PC-3 (cell line): ENCODE data around the gene PCNT. TPM values are rescaled to one million over a fixed set of nuclear protein-coding genes. Genes with fewer than 3 reads are reported as not detected.

ENCODE experiments used
- ATAC-seq: fragments of 200-7000 bp; cut with Tn5 transposase; 2 replicates; pipeline ENCODE4 v1.9.1; 2020; ENCODE audit warnings: mild to moderate bottlenecking, moderate library complexity
- BruUV-seq: library from RNA; stranded (reverse); fragments of 400-500 nt; replicated peaks from 2 replicates; lab custom pipeline; 2021; lab: Mats Ljungman, UMichigan
- CTCF ChIA-PET: fragments of 300-600 bp; sonication (Branson Sonifier 250); formaldehyde crosslinking; loops from one replicate; lab custom pipeline; 2022; ENCODE audit warnings: antibody characterized with exemption; lab: Charles Lee
- POLR2A ChIA-PET: fragments of 300-600 bp; sonication (Branson Sonifier 250); formaldehyde crosslinking; loops from one replicate; lab custom pipeline; 2022; ENCODE audit warnings: antibody characterized with exemption; ENCODE audit not compliant: unreplicated experiment; lab: Charles Lee
- DNase-seq: peaks from one replicate; pipeline ENCODE4 v3.0.0-alpha.2; 2015
- H2AFZ ChIP-seq: fragments of 300-600 bp; sonication (generic); 2 replicates; pipeline ENCODE4 v1.6.0; 2016; ENCODE audit warnings: antibody characterized with exemption, low read length
- H3F3A ChIP-seq: fragments of 300-600 bp; sonication (generic); one replicate; pipeline ENCODE4 v1.6.0; 2017; ENCODE audit warnings: antibody characterized with exemption, low read length, control low read depth, mild to moderate bottlenecking; ENCODE audit not compliant: unreplicated experiment
- H3K27ac ChIP-seq: fragments of 300-600 bp; sonication (generic); 2 replicates; pipeline ENCODE4 v1.5.1; 2016; ENCODE audit warnings: mild to moderate bottlenecking, low read length
- H3K27me3 ChIP-seq: fragments of 300-600 bp; sonication (generic); 2 replicates; pipeline ENCODE4 v1.6.1; 2016; ENCODE audit warnings: low read length, mixed read lengths
- H3K36me3 ChIP-seq: fragments of 300-600 bp; sonication (generic); 2 replicates; pipeline ENCODE4 v1.6.1; 2016; ENCODE audit warnings: low read depth, mixed run types, low read length, mixed read lengths
- H3K4me1 ChIP-seq: fragments of 300-600 bp; sonication (generic); 2 replicates; pipeline ENCODE4 v1.5.1; 2016; ENCODE audit warnings: low read length; ENCODE audit not compliant: insufficient read depth
- H3K4me2 ChIP-seq: fragments of 300-600 bp; sonication (generic); 2 replicates; pipeline ENCODE4 v1.6.0; 2016; ENCODE audit warnings: low read length
- H3K4me3 ChIP-seq: fragments of 300-600 bp; sonication (generic); 2 replicates; pipeline ENCODE4 v1.5.1; 2016; ENCODE audit warnings: mild to moderate bottlenecking, low read length, mixed read lengths
- H3K79me2 ChIP-seq: fragments of 300-600 bp; sonication (generic); 2 replicates; pipeline ENCODE4 v1.6.1; 2017; ENCODE audit warnings: low read length, mixed read lengths
- H3K9ac ChIP-seq: fragments of 300-600 bp; sonication (generic); 2 replicates; pipeline ENCODE4 v1.6.0; 2016; ENCODE audit warnings: mild to moderate bottlenecking, low read length
- H3K9me2 ChIP-seq: fragments of 300-600 bp; sonication (generic); replicated peaks from 2 replicates; pipeline ENCODE4 v1.6.1; 2016; ENCODE audit warnings: mixed run types, low read length, mixed read lengths
- H3K9me3 ChIP-seq: fragments of 300-600 bp; sonication (generic); 2 replicates; pipeline ENCODE4 v1.6.1; 2016; ENCODE audit warnings: low read length, mixed read lengths
- H4K20me1 ChIP-seq: fragments of 300-600 bp; sonication (generic); 2 replicates; pipeline ENCODE4 v1.6.1; 2016; ENCODE audit warnings: low read length, mixed read lengths
- CTCF ChIP-seq: fragments of 300-600 bp; sonication (generic); conservative IDR thresholded peaks from 2 replicates; pipeline ENCODE4 v1.5.1; 2017; ENCODE audit warnings: antibody characterized with exemption, low read depth, mild to moderate bottlenecking, low read length
- EZH2 ChIP-seq: fragments of 300-600 bp; sonication (generic); IDR thresholded peaks from one replicate; pipeline ENCODE4 v1.6.1; 2017; ENCODE audit warnings: antibody characterized with exemption, mild to moderate bottlenecking, low read length; ENCODE audit not compliant: unreplicated experiment
- EZH2phosphoT487 ChIP-seq: fragments of 300-600 bp; sonication (generic); IDR thresholded peaks from 2 replicates; pipeline ENCODE4 v1.6.1; 2018; ENCODE audit warnings: mild to moderate bottlenecking, antibody characterized with exemption, low read length, borderline replicate concordance
- intact Hi-C: fragments of 100-400 bp; cut with micrococcal nuclease; formaldehyde crosslinking; loops from 2 replicates; pipeline ENCODE4 v1.9.0; 2023
- total RNA-seq: library from RNA; depleted of rRNA; stranded (reverse); fragments of >200 nt; gene quantifications from 2 replicates; pipeline ENCODE4 v1.2.3, GENCODE V29; 2014

Gene PCNT
- total RNA-seq, 1 experiment from 2014 or later: 51.4 TPM

GRCh38 chr21:46452710-46453109 lies 128.8 kb downstream of the PCNT start:
- no peaks in the 10 kb centered on the region for H4K20me1 ChIP-seq
- CTCF ChIA-PET: no interaction called here
- no TSS peak for BruUV-seq
- no peaks in the 10 kb centered on the region for H3F3A ChIP-seq
- no peak overlapping the region for H3K9ac ChIP-seq
- H3K4me1 ChIP-seq: peaks cover 27% of the 10 kb centered on the region
- H3K4me2 ChIP-seq: no peak overlapping the region
- no peaks in the 10 kb centered on the region for H3K9me3 ChIP-seq
- TF ChIP-seq EZH2 (no peak), CTCF (no peak), EZH2phosphoT487 (no peak)
- ATAC-seq (no peak), DNase-seq (no peak)
- H2AFZ ChIP-seq: no peak overlapping the region
- POLR2A ChIA-PET: no interaction called here
- no peak overlapping the region for H3K4me3 ChIP-seq
- peaks cover 22% of the 10 kb centered on the region for H3K36me3 ChIP-seq
- no peak overlapping the region for H3K27ac ChIP-seq
- peaks cover 85% of the 10 kb centered on the region for H3K79me2 ChIP-seq
- intact Hi-C loops: no loop called here
- H3K9me2 ChIP-seq: no peaks in the 10 kb centered on the region
- no peaks in the 10 kb centered on the region for H3K27me3 ChIP-seq

- H3K27ac ChIP-seq: no peak overlapping the region
- no peaks in the 10 kb centered on the region for H4K20me1 ChIP-seq
- no peaks in the 10 kb centered on the region for H3K27me3 ChIP-seq
- peaks cover 28% of the 10 kb centered on the region for H3K4me1 ChIP-seq
- peaks cover 21% of the 10 kb centered on the region for H3K36me3 ChIP-seq
- H3K4me3 ChIP-seq: no peak overlapping the region
- no peak for TF ChIP-seq CTCF
- no peak for TF ChIP-seq EZH2
- TF ChIP-seq EZH2phosphoT487: no peak
- ATAC-seq (no peak), DNase-seq (no peak)
- CTCF ChIA-PET: interaction anchor here (0.6 kb wide), 1 partner anchor 192 kb away, joined by 4 read pairs; no protein-coding TSS in a partner anchor
- H3K4me2 ChIP-seq: no peak overlapping the region
- H3K9ac ChIP-seq: no peak overlapping the region
- no peaks in the 10 kb centered on the region for H3F3A ChIP-seq
- H3K9me2 ChIP-seq: no peaks in the 10 kb centered on the region
- H3K9me3 ChIP-seq: no peaks in the 10 kb centered on the region
- intact Hi-C loops: no loop called here
- no peak overlapping the region for H2AFZ ChIP-seq
- POLR2A ChIA-PET: no interaction called here
- no TSS peak for BruUV-seq
- peaks cover 86% of the 10 kb centered on the region for H3K79me2 ChIP-seq
These were observed 130.2 kb downstream of the PCNT start for GRCh38 chr21:46454142-46454541.

GRCh38 chr21:46454634-46455390 lies 130.9 kb downstream of the PCNT start:
- ChIA-PET POLR2A (no interaction called here), CTCF (interaction anchor here (0.6 kb wide), 2 partner anchors 192 kb away, joined by 3 to 4 read pairs; no protein-coding TSS in a partner anchor)
- Histone ChIP-seq H3K9ac (no peak overlapping the region), H3K4me3 (no peak overlapping the region), H3K9me3 (no peaks in the 10 kb centered on the region), H3K4me2 (no peak overlapping the region), H3K79me2 (peaks cover 87% of the 10 kb centered on the region), H3K27me3 (no peaks in the 10 kb centered on the region), H3K4me1 (peaks cover 28% of the 10 kb centered on the region), H3K27ac (no peak overlapping the region), H2AFZ (no peak overlapping the region), H4K20me1 (no peaks in the 10 kb centered on the region), H3K36me3 (peaks cover 16% of the 10 kb centered on the region), H3F3A (no peaks in the 10 kb centered on the region), H3K9me2 (no peaks in the 10 kb centered on the region)
- DNase-seq: no peak
- TF ChIP-seq CTCF (no peak), EZH2 (no peak), EZH2phosphoT487 (no peak)
- no TSS peak for BruUV-seq
- ATAC-seq: no peak
- intact Hi-C loops: no loop called here
